Activated T-cell treated with anti-CD3 and anti-CD28 coated beads, Interleukin-2, amount 50 U/mL, for 48 hours (primary cell): ENCODE measurements around the gene TMEM135.

Experiments used
- DNase-seq, 2 experiments: peaks; one replicate each; pipeline ENCODE4 v3.0.0-alpha.2; 2020

Gene TMEM135

DNA sequence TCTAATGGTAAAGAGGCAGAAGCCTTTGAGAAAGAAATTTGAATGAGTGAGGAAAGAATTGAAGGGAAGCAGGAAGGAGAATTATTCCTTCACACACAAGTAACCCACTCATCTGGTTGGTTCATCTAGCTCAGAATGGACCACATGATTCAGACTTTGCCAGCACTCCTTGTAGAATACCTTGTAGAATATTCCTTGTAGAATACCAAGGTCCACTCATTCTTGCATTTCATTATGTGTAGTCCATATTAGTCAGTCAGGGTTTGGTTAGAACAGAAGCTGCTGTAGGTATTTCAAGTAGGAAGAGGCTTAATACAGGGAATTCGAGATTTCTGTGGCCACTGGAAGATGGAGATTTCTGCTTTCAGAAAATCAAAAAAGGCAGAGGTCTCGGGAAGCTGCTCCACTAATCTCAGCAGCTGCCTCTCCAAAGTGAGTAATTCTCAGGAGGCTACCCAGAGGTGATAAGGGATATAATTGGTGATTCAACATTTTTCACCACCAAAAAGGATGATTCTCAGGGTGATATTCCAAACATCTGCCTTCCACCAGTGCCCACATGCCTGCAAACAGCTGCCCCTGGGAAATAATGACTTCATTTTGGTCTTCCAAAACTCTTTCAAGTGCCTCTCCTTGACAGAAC is 329.1 kb downstream of the TMEM135 start:
- no peak for DNase-seq

DNA sequence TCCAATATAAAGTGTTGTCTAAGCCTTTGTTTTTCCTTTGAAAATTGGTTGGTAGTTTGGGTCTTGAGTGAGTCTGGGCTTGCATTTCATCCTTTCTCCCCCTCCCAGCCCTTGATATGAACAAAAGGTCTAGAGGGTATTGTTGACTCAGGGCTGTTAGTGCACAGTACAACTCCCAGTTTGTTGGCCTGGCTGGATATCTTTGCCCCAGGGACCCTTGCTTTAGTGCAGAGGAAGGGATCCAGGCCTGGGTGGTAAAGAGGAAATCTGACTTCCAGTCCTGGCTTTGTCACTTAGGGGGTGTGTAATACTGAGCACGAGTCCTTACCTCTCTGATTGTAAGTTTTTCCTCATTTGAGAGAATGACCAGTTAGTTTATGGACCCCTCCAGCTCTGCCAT is 330.4 kb downstream of the TMEM135 start:
- DNase-seq, result no peak

DNA sequence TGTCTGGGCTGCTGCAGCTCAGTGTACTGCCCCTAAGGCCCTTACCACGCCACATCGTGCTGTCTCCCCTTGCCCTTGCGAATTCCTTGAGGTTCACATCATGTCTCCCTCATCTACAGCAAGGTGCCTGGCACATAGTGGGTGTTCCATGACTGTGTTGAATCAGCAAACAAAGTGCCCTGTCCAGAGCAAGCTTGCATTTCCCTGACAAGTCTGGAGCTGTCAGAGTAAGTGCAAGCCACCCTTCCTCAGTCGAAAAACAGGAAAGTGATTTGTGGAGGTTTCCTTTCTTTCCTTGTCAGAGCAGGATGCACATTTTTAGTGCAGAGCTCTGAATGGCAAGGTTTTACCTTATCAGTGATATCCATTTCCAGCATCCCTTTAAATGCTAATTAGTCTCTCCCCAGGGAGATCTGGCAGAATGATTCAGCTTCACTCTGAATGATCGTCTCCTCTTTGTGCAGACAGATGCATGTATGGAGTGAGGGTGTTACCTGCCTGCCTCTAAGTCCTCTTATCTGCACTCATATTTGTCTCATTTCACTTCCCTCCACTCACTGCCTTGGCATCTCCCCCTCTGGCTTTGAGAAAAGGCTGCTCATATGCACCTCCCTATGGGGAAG is 331.2 kb downstream of the TMEM135 start:
- DNase-seq, result no peak

DNA sequence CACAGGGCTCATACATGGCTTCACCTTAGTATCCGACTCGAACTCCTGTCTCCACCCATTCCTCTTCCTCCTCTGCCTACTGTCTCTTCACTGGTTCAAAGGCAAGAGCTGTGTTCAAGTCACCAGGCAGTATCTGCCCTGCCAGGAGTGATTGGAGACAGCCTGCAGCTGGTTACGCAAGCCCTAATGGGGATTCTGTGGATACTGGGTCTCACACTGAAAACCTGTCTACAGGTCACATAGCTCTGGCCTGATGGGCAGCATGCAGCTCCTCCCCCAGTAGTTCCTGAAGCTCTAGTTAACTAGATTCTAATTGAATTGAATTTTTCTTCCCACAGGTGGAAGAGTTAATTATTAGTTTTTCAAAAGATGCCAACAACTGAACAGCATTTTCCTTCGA is 332.2 kb downstream of the TMEM135 start:
- DNase-seq, result no peak

DNA sequence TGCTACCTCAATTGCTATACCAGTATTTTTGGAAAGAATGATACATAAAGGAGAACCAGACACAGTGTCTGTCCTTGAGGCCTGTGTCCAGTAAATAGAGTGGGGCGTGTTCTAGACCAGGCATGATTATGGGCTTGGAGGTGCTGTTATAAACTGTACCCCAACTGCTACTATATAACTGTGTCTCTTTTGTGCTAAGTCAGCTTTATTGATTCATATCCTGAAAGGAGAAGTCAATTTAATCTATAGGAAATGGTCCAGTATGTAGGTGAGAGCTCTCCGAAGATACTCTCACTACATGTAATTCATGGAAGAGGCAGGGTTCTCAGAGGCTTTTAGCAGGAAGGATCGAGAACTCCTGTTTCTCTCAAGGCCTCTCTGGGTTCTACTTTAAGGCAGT is 334.3 kb downstream of the TMEM135 start:
- no peak for DNase-seq
